Measurements from ENCODE around the gene PSMA7.
A peak's percentile ranks its signal among the peaks of the same experiment; 100 is the strongest.

The PSMA7 gene

DNA sequence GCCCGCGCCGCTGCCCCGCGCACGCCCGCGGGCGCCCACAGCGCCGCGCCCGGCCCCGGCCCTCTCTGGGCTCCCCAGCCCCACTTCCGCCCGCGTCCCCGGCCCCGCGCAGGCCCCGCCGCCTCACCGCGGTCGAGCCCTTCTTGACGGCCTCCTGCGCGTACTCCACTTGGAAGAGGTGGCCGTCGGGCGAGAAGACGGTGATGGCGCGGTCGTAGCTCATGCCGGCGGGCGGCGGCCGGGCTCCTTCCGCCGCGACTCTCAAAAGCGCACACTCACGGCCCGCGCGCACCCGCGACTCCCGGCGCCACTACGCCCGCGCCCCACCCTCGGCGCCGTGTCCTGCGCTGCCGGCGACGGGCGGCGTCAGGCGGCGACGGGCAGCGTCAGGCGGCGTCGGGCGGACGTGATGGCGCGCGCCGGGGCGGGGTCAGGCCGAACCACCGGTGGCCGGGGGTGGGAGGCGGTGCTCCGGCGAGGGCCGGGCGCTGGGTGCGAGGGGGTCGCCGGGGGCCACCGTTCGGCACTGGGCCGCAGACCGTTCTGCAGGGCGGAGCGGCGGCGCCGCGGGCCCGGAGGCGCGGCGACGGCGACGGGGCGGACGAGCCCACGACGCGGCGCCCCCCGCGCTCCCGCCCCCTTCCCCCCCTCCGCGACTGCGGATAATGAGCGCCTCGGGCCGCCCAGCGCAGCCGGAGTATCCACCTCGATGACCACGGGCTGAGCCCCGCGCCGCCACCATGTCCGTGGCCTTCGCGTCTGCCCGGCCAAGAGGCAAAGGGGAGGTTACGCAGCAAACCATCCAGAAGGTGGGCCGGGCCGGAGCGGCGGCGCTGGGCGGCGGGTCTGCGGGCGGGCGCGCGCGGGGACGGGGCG is at the start of gene PSMA7, which contains the start of gene SS18L1:
Gene PSMA7 (minus strand): TSS at position 314 of the 876 bp plus-strand sequence. CDS start 91 bp downstream, at position 223.
Gene SS18L1 (plus strand): TSS at position 689 of the 876 bp plus-strand sequence. CDS start 52 bp downstream, at position 741.
- DNase-seq = peak; percentile 85

DNA sequence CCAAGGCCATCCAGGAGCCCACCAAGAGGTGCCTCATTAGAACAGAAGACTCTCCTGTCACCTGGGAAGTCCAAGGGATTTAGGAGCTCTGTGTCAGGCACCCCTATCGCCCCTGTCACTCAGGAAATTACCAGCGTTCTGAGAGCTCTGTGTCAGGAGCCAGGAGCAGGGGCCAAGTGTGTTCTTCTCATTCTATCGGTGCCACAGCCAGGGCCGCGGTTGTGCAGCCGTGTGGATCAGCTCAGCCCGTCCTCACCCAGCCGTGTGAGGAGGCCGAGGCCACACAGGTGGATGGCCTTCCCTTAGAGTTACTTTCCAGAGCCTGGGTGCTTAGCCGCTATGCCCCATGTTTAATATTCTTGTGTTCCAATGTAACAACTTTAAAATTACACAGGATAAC is 49.4 kb upstream of the PSMA7 start:
- DNase-seq = no peak

DNA sequence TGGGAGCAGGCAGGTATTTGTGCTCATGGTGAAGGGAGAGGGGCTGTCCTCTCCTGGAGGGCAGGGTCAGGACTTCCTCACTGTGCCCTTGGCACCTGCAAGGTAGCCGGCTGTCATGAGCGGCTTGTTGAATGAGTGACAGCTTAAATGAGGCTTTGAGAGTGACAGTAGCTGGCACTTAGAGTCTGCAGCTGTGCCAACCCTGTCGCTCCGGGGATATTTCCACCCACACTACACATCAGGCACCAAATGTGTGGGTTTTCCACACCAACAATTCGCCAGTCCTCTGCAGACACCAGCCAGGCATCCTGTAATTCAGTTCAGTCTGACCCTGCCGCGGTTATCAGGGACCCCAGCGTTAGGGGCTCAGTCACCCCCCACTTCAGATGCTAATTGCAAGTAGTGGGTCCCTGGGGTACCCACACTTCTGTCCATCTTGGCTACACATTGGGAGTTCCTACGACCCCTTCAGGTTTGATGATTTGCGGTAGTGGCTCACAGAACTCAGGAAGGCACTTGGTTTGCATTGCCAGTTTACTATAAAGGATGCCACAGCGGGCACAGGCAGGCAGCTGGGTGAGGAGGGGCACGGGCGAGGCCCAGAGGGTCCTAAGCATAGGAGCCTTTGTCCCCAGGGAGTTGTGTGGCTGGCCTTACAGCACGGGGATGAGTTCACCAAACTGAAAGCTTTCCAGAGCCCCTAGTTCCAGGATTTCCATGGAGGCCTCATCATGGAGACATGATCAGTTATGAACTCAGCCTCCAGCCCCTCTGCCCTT is 48.8 kb upstream of the PSMA7 start:
- DNase-seq = no peak

GRCh38 chr20:62190639-62191411 is 47.6 kb upstream of the PSMA7 start:
- DNase-seq = no peak

DNA sequence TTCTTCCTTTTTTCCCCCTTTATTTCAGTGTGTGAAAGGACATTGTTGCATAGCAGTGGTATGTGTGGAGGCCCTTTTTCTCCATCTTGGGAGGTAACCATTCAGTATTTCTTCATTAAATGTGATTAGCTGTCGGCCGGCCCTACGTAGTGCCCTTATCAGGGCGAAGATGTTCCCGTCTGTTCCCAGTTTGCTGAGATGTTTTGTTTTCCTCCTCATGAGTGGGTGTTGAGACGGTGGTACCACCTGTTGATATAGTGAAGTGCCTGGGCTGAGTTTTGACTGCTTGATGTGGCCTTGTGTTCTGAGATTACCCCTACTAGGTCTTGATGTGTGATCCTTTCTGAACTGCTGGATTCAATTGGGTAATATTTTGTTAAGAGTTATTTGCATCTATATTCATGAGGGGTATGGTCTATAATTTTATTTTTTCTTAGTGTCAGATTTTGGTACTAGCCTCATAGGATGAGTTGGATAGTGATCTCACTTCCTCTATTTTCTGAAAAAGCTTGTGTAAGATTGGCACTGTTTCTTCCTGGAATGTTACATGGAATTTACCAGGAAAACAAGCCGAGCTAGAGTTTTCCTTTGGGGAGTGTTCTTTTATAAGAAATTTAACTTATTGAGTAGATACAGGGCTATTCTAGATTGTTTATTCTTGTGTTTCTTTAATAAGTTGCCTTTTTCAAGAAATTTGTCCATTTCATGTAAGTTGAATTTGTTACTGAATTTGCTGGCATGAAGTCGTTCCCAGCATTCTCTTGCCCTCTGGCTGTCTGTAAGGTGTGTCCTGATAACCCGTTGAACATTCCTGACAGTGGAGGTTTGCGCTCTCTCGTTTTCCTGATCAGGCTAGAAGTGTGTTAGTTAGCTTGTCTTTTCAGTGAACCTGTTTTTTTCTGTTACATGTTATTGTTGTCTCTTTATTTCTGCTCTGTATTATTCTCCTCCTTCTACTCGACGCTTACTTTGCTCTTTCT is 44.0 kb upstream of the PSMA7 start:
- DNase-seq = no peak

GRCh38 chr20:62186096-62186426 is 42.9 kb upstream of the PSMA7 start:
- no peak for DNase-seq

DNA sequence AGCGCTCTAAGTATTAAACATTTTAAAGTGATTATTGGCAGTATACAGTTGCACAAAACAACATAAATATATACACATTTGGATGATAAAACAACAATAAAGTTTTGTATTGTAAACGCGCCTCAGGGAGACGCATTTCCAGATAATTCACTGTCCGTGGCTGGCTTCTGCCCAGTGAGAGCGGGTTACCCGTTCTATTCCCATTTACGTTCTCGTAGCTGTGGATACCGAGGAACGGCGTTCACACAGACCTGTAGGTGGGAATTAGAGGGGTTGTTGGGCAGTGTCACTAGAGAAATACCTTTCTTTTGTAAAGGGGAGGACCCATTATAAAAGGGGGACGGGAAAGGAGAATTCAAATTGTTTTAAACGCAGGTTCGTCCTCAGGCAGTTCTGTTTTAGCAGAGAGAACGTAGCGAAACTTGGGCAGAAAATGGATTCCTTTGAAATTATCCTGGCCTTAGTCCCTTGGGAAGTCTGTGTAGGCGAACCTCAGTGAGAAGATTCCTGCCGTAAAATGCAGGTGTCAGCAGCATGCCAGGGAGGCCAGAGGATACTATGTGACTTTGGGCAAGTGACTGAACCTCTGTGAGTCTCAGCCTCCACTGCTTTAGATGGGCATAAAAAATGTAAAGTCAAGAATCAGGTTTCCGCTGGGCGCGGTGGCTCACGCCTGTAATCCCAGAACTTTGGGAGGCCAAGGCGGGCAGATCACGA is 40.4 kb upstream of the PSMA7 start:
- DNase-seq = no peak

- DNase-seq = peak; percentile 95
Measured at GRCh38 chr20:62182469-62183425, 39.6 kb upstream of the PSMA7 start, which contains the start of gene MTG2. Gene MTG2 (plus strand): TSS chr20:62183028. CDS start chr20:62193421, 10,393 bp downstream.

DNA sequence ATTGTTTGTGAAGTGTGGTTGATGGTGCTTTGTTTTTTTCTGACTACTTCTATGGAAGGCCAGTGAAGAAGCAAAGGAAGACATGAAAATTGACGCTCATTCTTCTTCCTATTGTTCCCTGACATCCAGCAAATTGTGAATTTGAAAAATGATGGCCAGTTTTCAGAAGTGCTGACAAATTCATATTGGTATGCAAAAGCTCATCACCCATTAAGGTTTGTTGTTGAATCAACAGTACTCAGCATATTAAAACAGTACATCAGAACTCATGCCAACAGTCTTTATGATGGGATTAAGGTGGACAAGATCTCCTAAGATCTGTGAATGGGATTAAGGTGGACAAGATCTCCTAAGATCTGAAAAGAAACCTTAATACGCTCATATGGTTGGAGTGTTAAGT is 38.6 kb upstream of the PSMA7 start:
- DNase-seq = no peak

GRCh38 chr20:62179162-62179504 is 35.9 kb upstream of the PSMA7 start:
- DNase-seq = no peak

- no peak for DNase-seq
Measured at GRCh38 chr20:62178316-62179161, 35.3 kb upstream of the PSMA7 start.

DNA sequence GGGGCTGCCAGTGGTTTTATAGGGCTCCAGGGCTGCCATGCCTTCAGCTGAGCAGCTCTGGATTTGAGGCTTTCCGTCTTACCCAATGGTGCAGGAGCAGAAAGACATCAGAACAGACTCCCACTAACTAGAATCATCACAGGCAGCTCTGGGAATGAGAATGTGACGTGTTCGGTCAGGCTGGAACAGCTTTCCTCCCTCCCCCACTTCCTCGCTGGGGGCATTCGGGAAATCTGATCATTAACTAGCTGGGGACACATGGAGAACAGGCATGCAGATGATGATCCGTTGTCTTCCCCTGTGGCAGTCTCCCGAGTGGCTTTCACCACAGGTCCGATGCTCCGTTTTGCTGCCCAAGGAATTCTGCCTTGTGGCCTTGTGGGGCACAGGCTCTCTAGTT is 34.1 kb upstream of the PSMA7 start:
- no peak for DNase-seq

DNA sequence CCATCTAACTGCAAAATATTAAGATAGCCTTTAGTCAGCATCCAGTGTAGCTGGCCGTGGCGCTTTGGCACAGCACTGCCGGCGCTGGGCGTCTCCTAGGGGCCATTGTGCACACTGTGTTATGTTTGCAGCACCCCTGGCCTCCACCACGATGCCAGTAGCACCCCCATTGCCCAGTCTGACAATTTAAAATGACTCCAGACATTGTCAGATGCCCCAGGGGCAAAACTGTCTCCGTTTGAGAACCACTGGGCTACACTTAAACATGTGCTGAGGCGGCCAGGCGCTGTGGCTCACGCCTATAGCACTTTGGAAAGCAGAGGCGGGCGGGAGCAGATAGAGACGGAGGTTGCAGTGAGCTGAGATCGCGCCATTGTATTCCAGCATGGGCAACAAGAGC is 33.7 kb upstream of the PSMA7 start:
- no peak for DNase-seq

- no peak for DNase-seq
Measured at GRCh38 chr20:62175711-62176110, 32.5 kb upstream of the PSMA7 start.

- no peak for DNase-seq
Measured at GRCh38 chr20:62174870-62175624, 31.9 kb upstream of the PSMA7 start.

GRCh38 chr20:62174021-62174804 is 31.0 kb upstream of the PSMA7 start:
- no peak for DNase-seq

DNA sequence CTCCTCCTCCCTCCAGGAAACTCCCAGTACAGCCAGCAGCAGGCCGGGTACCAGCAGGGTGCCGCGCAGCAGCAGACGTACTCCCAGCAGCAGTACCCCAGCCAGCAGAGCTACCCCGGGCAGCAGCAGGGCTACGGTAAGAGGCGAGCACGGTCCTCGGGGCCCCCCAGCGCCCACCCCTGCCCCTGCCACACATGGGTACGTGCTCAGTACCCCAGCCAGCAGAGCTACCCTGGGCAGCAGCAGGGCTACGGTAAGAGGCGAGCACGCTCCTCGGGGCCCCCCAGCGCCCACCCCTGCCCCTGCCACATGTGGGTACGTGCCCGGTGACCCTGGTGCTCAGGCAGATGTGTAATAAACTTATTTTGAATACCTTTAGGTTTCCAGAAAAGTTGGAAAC is 29.5 kb upstream of the PSMA7 start:
- no peak for DNase-seq

Measured in stimulated activated CD4-positive, alpha-beta T cell treated with anti-CD3 and anti-CD28 coated beads, Interleukin-4, amount 100 ng/mL, for 24 hours (primary cell).